Kidney glomerular epithelial cell (primary cell): ENCODE data around the gene CCDC82.
A peak's percentile ranks its signal among the peaks of the same experiment; 100 is the strongest.

Experiments used
- DNase-seq: peaks from one replicate; lab custom pipeline; 2025; lab: John Stamatoyannopoulos, UW

Gene CCDC82

GRCh38 chr11:96306933-96307775, 82.6 kb downstream of the CCDC82 start:
- peak; percentile 100 for DNase-seq

- no peak for DNase-seq
Measured at GRCh38 chr11:96306600-96306932, 83.1 kb downstream of the CCDC82 start.

- no peak for DNase-seq
Measured at GRCh38 chr11:96306071-96306470, 83.6 kb downstream of the CCDC82 start.

GRCh38 chr11:96303980-96304379, 85.7 kb downstream of the CCDC82 start:
- no peak for DNase-seq

- peak; percentile 37 for DNase-seq
Measured at GRCh38 chr11:96303064-96303463, 86.6 kb downstream of the CCDC82 start.
